Pancreas (tissue), 10 donors: ENCODE data around the gene TEX22. TPM values are rescaled to one million over a fixed set of nuclear protein-coding genes. Genes with fewer than 3 reads are reported as not detected.

Experiments used
- ATAC-seq, 4 donors: fragments of 200-7000 bp; cut with Tn5 transposase; one replicate each; pipeline versions ENCODE4 v1.8.0 to v1.9.1; 2020; ENCODE audit warnings: mild to moderate bottlenecking in 4 of 4, moderate library complexity in 4 of 4
- DNase-seq, 6 donors: peaks; one replicate each; pipeline ENCODE4 v3.0.0-alpha.2; 2020
- FAIRE-seq: peaks from 2 replicates; lab custom pipeline; 2012; peaks lifted over from hg19 to GRCh38; lab: Jason Lieb, UNC
- H3K27ac ChIP-seq, 4 donors: fragments of 200-600 bp; sonication (generic); 1 replicate in 3 of 4; 2 replicates in 1 of 4; pipeline versions ENCODE4 v1.5.0 to v1.8.0; 2020
- H3K27me3 ChIP-seq, 4 donors: fragments of 200-600 bp; one replicate each; pipeline ENCODE4 v1.8.0; 2021
- H3K36me3 ChIP-seq, 3 donors: fragments of 200-600 bp; sonication (generic) in 1 of 3; one replicate each; pipeline versions ENCODE4 v1.5.0 to v1.8.0; 2020 to 2021
- H3K4me1 ChIP-seq, 3 donors: fragments of 200-600 bp; one replicate each; pipeline ENCODE4 v1.8.0; 2021
- H3K4me3 ChIP-seq, 4 donors: fragments of 200-600 bp; sonication (generic) in 2 of 4; one replicate each; pipeline versions ENCODE4 v1.5.0 to v1.8.0; 2020 to 2021
- H3K9me3 ChIP-seq, 4 donors: fragments of 200-600 bp; one replicate each; pipeline ENCODE4 v1.8.0; 2021
- CTCF ChIP-seq, 4 donors: fragments of 200-600 bp; sonication (generic) in 3 of 4; IDR thresholded peaks; one replicate each; pipeline versions ENCODE4 v1.5.0 to v1.8.0; 2021; ENCODE audit warnings: antibody characterized with exemption in 4 of 4
- WGBS, 2 donors: extraction: QIAGEN DNeasy Blood & Tissue Kit; methylation state at CpG; one replicate each; pipeline ENCODE4 v1.1.7; 2013; 5-methylcytosine and 5-hydroxymethylcytosine counted together
- intact Hi-C, 3 donors: fragments of 100-400 bp; cut with DNase I; formaldehyde crosslinking; loops; one replicate each; pipeline versions ENCODE4 v1.11.1 to v1.14.2; 2022
- polyA plus RNA-seq, 2 donors: library from polyadenylated mRNA; stranded (reverse); fragments of 200-250 nt; gene quantifications; one replicate each; pipeline ENCODE4 v1.2.3, GENCODE V29; 2013
- total RNA-seq, 6 donors: library from RNA; stranded (reverse); fragmentation: NEBNext Ultra II Directional in 4 of 6; extraction: Animal tissue kit (Norgen Biotek cat#: 25700) in 4 of 6; gene quantifications; one replicate each; pipeline versions ENCODE4 v1.2.1 to v1.2.4, GENCODE V29; 2021 to 2023
- donor health status: healthy with polysubstance abuse.
- donor health status: DM: no; HTN: no; CAD: no; lungs with moderate emphysema.
- donor health status: DM: no; HTN: no; CAD: no.
- donor health status: control.
- donor health status: control.
- donor health status: Bipolar disorder and iron deficiency.
- donor health status: DM: yes; HTN: yes; CAD: no.
- donor health status: DM: no; HTN: no; CAD: no.
- donor health status: DM: no; HTN: no; CAD: no.
- donor health status: DM: yes; HTN: yes; CAD: no.

TEX22 gene
- total and polyA plus RNA-seq, 8 donors, result 0.14 to 2.4 (median 1.1) TPM

GRCh38 chr14:105351410-105351809 is 46.9 kb upstream of the TEX22 start:
- TF ChIP-seq CTCF (IDR thresholded peaks at IDR 0.05), result no peak
- peaks cover 0 to 4% (median 0%) of the 10 kb centered on the region in 3 donors for H3K36me3 ChIP-seq
- intact Hi-C loops, result loop anchor here in 1 of 3 donors (5.0 to 10.0 kb wide), 3 partner anchors 67 to 264 kb away; no protein-coding TSS in a partner anchor
- ATAC-seq (no peak), DNase-seq (no peak), FAIRE-seq (no peak)
- H3K27me3 ChIP-seq, result no peaks in the 10 kb centered on the region
- H3K4me3 ChIP-seq, result no peak overlapping the region
- no peaks in the 10 kb centered on the region for H3K4me1 ChIP-seq
- H3K27ac ChIP-seq, result peak overlapping the region in 1 of 4 donors; percentile 30
- WGBS, 2 donors, result 78 to 79% methylated on average over 3 of the region's 3 CpGs
- no peaks in the 10 kb centered on the region for H3K9me3 ChIP-seq

DNA sequence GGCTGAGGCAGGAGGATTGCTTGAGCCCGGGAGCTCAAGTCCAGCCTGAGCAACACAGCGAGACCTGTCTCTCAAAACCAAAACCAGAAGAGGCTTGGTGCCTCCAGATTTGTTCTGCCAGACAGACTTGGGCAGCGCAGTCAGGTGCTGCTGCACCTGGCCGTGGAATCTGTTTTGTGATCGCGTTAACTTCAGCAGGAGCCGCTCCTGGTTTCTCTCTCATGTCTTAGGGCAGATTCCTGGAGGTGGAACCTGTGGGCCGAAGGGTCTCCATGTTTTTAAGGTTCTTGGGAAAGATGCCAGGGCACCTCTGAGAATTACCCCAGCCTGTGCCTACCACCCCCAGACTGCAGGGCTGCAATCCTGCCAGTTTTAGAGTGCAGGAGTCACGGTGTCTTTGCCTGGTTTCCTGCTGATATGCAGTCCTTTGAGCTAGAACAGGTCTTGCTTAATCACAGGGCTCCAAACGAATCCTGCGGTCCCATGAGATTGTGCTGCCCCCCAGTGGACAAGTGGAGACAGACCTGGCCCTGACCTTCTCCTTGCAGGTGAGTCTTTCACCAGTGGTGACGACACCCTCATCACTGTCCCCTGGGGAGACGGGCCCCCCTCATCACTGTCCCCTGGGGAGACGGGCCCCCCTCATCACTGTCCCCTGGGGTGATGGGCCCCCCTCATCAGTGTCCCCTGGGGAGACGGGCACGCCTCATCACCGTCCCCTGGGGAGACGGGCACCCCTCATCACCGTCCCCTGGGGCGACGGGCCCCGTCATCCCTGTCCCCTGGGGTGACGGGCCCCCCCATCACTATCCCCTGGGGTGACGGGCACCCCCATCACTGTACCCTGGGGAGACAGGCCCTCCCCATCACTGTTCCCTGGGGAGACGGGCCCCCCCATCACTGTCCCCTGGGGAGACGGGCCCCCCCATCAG is 46.2 kb upstream of the TEX22 start:
- TF ChIP-seq CTCF (IDR thresholded peaks at IDR 0.05), result peak; percentile 65 to 92 (median 76)
- Histone ChIP-seq H3K4me1 (no peaks in the 10 kb centered on the region), H3K4me3 (no peak overlapping the region), H3K36me3 (peaks cover 0 to 4% (median 0%) of the 10 kb centered on the region in 3 donors), H3K9me3 (no peaks in the 10 kb centered on the region), H3K27ac (peak overlapping the region in 1 of 4 donors; percentile 30), H3K27me3 (no peaks in the 10 kb centered on the region)
- DNase-seq (peak; percentile 83 to 94 (median 89)), ATAC-seq (peak; percentile 97 to 99 (median 98)), FAIRE-seq (peak; percentile 5)
- intact Hi-C loops, result loop anchor here in 1 of 3 donors (5.0 to 10.0 kb wide), 3 partner anchors 67 to 265 kb away; no protein-coding TSS in a partner anchor
- 37 to 47% methylated on average over 18 to 26 of the region's 26 CpGs for WGBS, 2 donors

DNA sequence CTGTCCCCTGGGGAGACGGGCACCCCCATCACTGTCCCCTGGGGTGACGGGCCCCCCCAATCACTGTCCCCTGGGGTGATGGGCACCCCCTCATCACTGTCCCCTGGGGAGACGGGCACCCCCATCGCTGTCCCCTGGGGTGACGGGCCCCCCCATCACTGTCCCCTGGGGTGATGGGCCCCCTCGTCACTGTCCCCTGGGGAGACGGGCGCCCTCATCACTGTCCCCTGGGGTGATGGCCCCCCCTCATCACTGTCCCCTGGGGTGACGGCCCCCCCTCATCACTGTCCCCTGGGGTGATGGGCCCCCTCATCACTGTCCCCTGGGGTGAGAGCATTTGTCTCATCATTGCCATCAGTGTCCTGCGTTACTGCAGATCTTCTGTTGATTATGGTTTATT is 45.2 kb upstream of the TEX22 start:
- no peaks in the 10 kb centered on the region for H3K27me3 ChIP-seq
- no peak for TF ChIP-seq CTCF (IDR thresholded peaks at IDR 0.05)
- FAIRE-seq (no peak), ATAC-seq (no peak), DNase-seq (no peak)
- WGBS, 2 donors, result 85 to 87% methylated on average over 10 of the region's 10 CpGs
- no peaks in the 10 kb centered on the region for H3K4me1 ChIP-seq
- peaks cover 0 to 4% (median 0%) of the 10 kb centered on the region in 3 donors for H3K36me3 ChIP-seq
- H3K9me3 ChIP-seq, result no peaks in the 10 kb centered on the region
- no peak overlapping the region for H3K27ac ChIP-seq
- no peak overlapping the region for H3K4me3 ChIP-seq
- intact Hi-C loops, result loop anchor here in 1 of 3 donors (5.0 to 10.0 kb wide), 3 partner anchors 68 to 266 kb away; no protein-coding TSS in a partner anchor

DNA sequence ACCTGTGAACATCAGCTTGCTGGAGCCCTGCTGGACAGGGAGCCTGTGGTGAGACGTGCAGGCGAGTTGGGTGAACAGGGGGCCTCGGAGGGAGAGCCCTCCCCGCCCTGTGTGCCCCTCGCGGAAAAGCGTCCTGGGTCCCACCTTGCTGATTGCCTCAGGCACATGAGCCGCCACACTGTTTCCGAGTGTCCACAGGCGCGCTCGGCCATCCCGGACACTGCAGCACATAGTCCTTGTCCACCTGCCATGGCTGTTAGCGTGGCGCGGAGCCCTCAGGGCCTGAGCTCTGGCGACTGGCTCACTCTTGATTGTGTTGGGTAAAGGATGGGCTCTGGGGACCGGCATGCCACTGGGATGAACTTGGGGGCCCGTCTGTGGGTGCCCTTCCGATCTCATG is 43.8 kb upstream of the TEX22 start:
- WGBS, 2 donors, result 95 to 97% methylated on average over 20 of the region's 20 CpGs
- no peak for FAIRE-seq
- no peak overlapping the region for H3K27ac ChIP-seq
- ATAC-seq, result no peak
- H3K4me3 ChIP-seq, result no peak overlapping the region
- H3K4me1 ChIP-seq, result no peaks in the 10 kb centered on the region
- no peaks in the 10 kb centered on the region for H3K9me3 ChIP-seq
- no peak for TF ChIP-seq CTCF (IDR thresholded peaks at IDR 0.05)
- intact Hi-C loops, result loop anchor here in 1 of 3 donors (5.0 to 10.0 kb wide), 3 partner anchors 70 to 267 kb away; no protein-coding TSS in a partner anchor
- DNase-seq, result no peak
- no peaks in the 10 kb centered on the region for H3K27me3 ChIP-seq
- H3K36me3 ChIP-seq, result peaks cover 0 to 4% (median 0%) of the 10 kb centered on the region in 3 donors
